K562 (cell line): ENCODE measurements around the gene SNX25.

Source experiments
- GTF2A2 ChIP-seq: IDR thresholded peaks from 2 replicates; pipeline ENCODE4 v1.6.1; 2016; ENCODE audit warnings: mild to moderate bottlenecking, missing genetic modification characterization, missing compliant biosample characterization
- LEF1 ChIP-seq: fragments of 450-650 bp; IDR thresholded peaks from 2 replicates; pipeline ENCODE4 v1.6.1; 2016; ENCODE audit warnings: mild to moderate bottlenecking
- ZNF445 ChIP-seq: fragments of 250-450 bp; sonication (Bioruptor Pico); IDR thresholded peaks from 2 replicates; pipeline ENCODE4 v1.4.0; 2020; ENCODE audit warnings: low read depth, mild to moderate bottlenecking, moderate library complexity
- ZNF785 ChIP-seq: fragments of 250-450 bp; sonication (Bioruptor Pico); IDR thresholded peaks from 2 replicates; pipeline ENCODE4 v1.4.0; 2020; ENCODE audit warnings: mild to moderate bottlenecking

GRCh38 chr4:185343726-185344581 is 134.6 kb downstream of the SNX25 start:
- TF ChIP-seq ZNF785 (CRISPR knock-in tag) (no peak), ZNF445 (CRISPR knock-in tag) (no peak), GTF2A2 (tag) (no peak), LEF1 (no peak)
